ENCODE measurements around the gene SFTA2.
"Not testable (repeated sequence)": the region's sequence is repeated elsewhere in the genome, so short reads cannot be mapped to it uniquely, and the experiment has no call there.

Gene SFTA2

DNA sequence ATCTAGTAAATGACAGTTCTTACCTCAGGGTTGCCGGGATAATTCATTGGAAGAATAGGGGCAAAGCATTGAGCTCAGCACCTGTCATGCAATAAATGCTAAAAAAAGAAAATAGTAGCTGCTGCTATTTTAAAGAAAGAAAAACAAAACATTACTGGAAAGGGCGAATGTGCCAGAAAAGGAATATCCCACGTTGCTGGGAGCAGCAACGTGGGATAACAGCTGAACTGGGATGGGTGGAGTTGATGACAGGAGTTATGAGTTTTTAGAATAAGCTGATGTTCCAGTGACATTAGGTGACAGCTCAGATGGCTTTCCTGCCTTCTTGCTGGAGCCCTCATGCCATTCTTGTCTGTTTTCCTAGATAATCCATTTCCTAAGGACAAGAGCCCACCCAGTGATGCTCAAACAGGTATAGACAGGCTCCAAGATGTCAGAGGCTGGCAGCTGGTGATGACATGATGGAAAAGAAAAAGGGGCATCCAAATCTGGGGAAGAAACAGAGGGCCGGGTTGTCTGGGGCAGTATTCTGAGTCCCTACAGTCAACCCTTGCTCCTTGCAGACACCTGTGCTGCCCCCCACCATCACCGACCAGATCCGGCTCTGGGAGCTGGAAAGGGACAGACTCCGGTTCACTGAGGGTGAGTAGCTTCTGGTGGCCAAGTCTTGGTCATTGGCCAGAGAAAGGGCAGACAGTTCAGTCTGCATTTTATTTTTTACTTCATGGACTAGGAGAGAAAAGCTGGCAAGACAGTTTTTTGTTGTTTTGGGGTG lies 19.0 kb downstream of the SFTA2 start:
- no peak for DNase-seq

DNA sequence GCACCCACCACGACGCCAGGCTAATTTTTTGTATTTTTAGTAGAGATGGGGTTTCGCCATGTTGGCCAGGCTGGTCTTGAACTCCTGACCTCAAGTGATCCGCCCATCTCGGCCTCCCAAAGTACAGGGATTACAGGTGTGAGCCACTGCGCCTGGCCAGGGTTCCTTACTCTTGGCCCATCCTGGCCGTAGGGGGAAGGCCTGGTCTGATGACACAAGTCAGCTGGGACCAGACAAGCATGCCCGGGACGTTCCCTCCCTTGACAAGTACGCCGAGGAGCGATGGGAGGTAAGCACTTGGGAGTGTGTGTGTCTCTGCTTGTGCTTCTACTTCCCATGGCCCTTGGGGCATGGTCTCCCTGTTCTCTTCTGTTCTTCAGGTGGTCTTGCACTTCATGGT lies 21.5 kb downstream of the SFTA2 start:
- DNase-seq, result not testable (repeated sequence)

DNA sequence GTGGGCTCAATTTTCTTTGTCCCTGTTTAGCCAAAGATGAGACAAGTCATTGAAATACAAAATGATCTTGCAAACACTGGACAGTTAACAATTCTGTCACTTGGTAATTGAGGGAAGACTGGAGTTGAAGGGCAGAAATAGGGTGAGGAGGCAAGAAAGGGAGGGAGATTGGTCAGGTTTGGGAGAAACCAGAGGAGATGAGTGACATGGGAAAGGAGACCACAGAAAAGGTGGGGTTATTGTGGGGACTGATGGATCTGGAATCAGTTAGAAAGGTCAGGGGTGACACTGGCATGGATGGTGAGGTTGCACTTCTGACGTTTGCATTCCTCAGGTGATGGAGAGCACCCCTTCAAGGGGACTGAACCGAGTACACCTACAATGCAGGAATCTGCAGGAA lies 23.3 kb downstream of the SFTA2 start:
- DNase-seq, result no peak

DNA sequence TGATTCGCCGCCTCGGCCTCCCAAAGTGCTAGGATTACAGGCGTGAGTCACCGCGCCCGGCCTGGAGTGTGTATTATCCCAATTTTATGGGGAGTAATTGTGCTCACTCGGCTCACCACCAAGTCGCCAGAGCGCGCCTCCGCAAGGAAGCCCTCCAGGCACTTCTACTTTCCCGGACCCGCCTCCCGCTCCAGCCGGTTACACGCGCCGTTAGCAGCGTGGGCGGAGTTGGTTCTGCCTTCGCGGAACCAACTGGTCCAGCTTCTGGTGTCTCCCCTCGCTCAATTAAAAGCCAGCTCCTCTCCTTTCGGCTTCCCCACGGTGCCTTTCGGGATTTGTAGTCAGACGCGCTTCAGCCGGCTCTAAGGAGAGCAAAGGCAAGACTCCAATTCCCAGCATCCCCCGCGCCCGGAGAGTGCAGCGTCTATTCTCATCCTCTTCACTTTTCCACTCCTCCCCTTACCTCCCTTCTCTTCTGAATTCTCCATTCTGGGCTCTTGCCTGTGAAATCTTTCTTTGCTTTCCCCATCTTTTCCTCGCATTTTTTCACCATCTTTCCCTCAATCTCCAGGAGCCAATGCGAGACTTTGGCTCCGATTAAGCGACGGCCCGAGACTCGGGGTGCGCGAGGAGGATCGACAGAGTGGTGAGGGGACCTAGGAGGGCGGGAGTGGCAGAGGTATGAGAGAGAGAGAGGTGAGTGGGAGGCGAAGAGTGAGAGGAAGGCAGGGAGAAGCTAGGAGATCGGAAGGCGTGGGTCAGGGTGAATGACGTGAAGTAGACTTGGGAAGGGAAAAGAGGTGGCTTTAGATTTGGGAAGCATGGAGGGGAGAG lies 24.0 kb downstream of the SFTA2 start, which contains the start of gene GTF2H4:
Gene GTF2H4, plus strand, starts transcription at position 450 of the 834 bp plus-strand sequence.
- peak; percentile 83 to 98 (median 93) for DNase-seq

DNA sequence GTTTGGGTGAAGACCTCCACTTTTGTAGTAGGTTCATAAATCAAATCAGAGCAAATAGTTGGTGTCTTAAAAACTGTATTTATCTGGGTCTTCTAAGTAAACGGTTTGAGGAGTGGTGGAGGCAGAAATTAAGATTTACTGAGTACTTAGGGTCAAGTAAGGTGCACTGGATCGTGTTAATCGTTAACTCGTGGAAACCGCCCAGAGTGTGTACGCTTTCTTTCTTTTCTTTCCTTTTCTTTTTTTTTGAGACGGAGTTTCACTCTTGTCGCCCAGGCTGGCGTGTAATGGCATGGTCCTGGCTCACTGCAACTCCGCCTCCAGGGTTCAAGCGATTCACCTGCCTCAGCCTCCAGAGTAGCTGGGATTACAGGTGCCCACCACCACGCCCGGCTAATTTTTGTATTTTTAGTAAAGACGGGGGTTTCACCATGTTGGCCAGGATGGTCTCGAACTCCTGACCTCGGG lies 24.6 kb downstream of the SFTA2 start:
- DNase-seq, result not testable (repeated sequence)

DNA sequence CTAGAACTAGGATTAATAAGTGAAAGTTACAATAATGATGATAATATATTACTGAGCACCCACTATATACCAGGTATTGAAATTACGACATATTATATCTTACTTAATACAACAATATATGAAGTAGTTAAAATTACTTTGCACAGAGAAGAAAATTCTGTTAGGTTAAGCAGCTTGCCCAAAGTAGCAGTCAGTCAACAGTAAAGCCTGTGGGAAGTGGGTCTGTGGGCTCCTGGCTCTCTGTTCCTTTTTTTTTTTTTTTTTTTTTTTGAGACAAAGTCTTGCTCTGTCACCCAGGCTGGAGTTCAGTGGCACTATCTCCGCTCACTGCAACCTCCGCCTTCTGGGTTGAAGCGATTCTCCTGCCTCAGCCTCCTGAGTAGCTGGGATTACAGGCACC lies 28.7 kb downstream of the SFTA2 start:
- DNase-seq, result no peak

DNA sequence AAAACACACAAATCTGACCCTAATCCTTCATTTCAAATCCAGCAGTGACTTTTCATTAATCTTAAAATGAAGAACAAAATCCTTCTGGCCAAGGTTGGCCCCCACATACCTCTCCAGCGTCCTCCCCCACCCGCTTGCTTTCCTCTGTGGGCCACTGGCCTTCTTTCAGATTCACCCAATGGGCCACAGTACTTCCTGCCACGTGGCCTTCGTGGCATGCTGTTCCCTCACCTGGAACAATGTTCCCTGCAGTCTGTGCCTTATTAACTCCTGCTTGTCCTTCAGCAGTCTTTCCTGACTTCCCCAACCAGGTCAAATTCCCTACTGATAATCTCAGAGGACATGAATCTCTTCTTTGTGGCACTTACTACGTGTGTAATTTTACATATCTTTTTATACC lies 29.3 kb downstream of the SFTA2 start:
- no peak for DNase-seq

DNA sequence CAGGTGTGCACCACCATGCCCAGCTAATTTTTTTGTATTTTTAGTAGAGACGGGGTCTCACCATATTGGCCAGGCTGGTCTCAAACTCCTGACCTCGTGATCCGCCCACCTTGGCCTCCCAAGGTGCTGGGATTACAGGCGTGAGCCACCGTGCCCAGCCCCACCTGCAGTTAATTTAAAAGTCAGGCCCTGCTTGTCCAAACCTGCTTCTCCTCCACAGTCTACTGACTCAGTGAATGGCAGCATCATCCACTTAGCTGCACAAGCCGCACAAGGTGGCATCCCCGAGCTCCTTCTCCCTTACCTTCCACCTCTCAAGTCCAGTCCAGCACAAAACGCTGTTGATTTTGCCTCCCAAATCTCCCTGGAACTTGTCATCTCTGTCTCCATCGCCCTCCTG lies 29.8 kb downstream of the SFTA2 start:
- not testable (repeated sequence) for DNase-seq

DNA sequence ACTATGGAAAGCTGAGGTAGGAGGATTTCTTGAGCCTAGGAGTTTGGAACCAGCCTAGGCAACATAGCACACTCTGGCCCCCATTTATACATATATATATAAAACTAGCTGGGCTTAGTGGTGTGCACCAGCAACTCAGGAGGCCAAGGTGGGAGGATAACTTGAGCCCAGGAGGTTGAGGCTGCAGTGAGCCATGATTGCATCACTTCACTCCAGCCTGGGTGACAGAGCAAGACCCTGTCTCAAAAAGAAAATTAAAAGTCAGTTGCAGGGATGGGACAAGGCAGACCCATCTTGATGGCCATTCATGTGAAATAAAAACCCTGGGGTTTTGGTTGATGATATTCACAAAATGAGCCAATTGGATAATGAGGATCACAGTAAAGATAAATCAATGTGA lies 30.5 kb downstream of the SFTA2 start:
- no peak for DNase-seq

DNA sequence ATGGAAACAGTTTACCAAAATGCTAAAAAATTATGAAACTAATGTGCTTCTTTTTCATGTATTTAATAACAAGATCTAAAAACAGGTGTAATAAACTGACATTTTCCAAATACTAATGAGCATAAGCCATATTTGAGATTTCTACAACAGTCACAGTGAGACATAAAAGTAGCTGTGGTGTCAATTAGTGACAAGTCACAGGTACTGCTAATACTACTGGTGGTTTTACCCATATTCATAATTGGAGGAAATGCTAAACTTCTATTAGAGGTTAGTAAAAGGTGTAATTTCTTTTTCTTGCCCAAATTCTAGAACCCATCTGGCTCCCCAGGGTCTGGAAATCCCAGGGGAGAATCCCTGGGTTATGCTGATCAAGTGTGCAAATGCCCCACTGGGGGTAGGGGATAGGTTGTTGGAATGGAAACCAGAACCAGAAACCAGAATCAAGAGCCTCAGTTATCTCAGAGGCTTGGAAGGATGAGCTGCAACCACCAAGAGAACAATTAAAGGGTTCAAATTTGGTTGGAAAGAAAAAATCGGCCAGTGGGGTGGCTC lies 31.0 kb downstream of the SFTA2 start:
- no peak for DNase-seq

DNA sequence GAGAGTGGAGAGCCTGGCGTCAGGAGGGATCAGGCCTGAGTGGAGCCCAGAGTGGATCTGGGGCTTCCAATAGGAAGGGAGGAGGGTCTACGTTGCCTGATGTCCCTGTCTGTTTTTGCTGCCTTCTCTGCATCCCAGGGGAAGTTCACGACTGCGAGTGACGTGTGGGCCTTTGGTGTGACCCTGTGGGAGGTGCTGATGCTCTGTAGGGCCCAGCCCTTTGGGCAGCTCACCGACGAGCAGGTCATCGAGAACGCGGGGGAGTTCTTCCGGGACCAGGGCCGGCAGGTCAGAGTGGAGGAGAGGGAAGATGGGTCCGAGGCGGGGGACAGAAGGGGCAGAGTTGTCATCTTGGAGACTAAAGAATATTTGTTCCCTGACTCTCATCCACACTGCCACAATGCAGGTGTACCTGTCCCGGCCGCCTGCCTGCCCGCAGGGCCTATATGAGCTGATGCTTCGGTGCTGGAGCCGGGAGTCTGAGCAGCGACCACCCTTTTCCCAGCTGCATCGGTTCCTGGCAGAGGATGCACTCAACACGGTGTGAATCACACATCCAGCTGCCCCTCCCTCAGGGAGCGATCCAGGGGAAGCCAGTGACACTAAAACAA lies 33.1 kb downstream of the SFTA2 start:
- DNase-seq, result no peak

DNA sequence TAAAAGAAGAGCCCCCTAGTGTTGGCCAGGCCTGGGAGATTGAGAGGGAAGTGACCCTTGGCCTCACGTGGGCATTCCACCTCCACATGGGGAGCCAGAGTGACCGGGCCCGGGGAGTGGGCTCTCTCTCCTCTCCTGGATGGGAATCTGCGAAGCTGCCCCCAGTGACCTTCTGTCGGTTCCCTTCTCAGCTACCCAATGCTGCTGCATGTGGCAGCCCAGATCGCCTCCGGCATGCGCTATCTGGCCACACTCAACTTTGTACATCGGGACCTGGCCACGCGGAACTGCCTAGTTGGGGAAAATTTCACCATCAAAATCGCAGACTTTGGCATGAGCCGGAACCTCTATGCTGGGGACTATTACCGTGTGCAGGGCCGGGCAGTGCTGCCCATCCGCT lies 34.1 kb downstream of the SFTA2 start:
- no peak for DNase-seq

DNA sequence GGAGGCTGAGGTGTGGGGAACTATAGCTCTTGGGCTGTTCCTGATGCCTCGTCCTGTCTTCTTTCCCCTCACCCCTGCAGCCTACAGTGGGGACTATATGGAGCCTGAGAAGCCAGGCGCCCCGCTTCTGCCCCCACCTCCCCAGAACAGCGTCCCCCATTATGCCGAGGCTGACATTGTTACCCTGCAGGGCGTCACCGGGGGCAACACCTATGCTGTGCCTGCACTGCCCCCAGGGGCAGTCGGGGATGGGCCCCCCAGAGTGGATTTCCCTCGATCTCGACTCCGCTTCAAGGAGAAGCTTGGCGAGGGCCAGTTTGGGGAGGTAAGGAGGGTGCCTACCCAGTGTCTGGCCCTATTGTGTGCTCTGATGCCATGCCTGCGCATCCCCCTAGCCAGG lies 35.4 kb downstream of the SFTA2 start:
- DNase-seq, result no peak

DNA sequence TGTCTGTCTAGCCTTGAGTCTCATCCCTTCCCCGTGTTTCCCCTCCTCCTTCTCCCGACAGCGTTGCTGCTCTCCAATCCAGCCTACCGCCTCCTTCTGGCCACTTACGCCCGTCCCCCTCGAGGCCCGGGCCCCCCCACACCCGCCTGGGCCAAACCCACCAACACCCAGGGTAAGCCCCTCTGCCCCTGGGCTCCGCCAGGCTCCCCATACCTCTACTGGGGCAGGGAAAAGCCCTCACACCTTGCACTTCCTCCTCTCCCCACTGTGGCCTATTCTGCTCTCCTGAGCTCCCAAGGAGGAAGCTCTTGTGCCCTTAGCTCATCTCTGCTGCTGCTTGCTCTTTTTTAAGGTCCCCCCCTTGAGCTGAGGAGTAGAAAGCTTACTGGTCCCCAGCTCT lies 36.6 kb downstream of the SFTA2 start:
- DNase-seq, result no peak

DNA sequence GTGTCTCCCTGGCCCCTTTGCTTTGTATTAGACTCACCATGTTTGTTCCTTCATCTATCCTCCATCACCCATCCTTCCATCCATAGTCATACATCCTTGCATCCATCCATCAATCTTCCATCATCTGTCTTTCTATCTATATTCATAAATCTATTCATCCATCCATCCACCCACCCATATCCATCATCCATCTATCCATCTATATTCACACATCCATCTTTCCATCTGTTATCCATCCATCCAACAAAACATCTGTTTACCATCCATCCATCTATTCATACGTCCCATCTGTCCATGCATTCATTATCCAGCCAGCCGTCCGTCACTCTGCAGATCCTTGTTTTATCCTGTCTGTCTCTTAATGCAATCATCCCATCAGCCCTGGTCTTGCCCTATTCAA lies 37.0 kb downstream of the SFTA2 start:
- no peak for DNase-seq

DNA sequence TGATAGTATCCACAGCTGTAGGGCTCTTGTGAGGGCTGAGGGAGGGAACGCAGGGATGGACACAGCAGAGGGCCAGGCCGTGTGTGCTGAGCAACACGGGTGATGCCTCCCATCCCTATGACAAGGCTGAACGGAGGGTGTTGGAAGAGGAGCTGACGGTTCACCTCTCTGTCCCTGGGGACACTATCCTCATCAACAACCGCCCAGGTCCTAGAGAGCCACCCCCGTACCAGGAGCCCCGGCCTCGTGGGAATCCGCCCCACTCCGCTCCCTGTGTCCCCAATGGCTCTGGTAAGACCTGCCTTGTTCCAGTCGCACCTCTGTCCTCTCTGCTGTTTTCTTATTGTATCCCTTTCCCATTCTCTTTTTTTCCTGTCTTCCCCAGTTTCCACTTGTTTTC lies 37.6 kb downstream of the SFTA2 start:
- DNase-seq, result no peak

DNA sequence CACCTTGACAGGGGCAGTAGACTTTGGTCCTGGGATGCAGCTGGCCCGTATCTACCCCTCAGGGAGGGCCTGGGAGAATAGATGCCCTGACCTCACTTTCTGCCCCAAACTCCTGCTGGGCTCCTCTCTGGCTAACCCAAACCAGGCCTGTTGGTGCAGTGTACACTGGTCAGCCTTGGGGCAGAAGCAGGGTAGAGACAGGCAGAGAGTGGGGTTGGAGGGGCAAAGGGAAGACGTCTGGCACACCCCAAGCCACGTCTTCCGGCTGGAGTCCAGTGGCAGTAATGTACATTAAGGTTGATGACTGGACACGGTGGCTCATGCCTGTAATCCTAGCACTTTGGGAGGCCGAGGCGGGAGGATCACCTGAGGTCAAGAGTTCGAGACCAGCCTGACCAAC lies 38.3 kb downstream of the SFTA2 start:
- no peak for DNase-seq

DNA sequence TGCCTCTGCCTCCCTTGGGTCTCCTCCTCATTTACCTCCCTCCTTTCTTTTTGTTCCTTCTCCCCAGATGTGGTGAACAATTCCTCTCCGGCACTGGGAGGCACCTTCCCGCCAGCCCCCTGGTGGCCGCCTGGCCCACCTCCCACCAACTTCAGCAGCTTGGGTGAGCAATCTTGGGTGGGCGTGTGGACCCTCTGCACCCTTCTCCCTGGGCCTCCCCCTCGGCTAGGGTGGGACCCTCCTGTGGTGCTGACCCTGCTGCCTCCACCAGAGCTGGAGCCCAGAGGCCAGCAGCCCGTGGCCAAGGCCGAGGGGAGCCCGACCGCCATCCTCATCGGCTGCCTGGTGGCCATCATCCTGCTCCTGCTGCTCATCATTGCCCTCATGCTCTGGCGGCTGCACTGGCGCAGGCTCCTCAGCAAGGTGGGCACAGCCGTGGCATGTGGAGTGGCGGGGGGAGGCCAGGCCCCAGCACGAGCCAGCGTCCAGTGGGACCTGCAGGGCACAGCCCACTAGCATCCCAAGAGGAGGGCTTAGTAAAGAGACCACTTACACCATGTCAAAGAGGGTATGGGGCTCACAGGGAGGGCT lies 38.9 kb downstream of the SFTA2 start:
- DNase-seq, result no peak

DNA sequence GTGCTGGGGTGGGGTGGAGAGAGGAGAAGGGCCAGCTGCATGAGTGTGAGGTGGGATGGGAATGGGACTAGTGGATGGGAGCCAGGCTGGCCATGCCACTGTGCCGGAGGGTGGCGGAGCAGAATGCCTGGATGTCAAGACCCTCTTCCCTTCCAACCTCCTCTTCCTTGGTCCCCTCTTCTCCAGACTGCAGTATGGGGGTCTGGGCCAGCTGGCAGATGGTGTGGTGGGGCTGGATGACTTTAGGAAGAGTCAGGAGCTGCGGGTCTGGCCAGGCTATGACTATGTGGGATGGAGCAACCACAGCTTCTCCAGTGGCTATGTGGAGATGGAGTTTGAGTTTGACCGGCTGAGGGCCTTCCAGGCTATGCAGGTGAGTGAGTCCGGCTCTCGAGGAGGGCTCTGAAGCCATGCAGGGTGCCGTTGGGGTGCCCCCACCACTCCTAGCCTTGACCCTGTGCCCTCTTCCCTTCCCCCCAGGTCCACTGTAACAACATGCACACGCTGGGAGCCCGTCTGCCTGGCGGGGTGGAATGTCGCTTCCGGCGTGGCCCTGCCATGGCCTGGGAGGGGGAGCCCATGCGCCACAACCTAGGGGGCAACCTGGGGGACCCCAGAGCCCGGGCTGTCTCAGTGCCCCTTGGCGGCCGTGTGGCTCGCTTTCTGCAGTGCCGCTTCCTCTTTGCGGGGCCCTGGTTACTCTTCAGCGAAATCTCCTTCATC lies 40.0 kb downstream of the SFTA2 start:
- no peak for DNase-seq

DNA sequence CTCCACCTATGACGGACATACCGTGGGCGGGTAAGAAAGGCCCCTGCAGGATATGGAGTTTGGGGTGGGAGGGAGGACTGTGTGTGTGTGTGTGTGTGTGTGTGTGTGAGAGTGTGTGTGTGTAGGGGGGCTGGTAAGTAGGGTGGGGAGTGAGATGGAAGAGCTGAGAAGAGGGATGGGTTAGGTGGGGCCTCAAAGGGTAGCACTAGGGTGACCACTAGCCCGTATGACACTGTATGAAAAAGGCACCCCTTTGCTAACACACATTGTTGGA lies 40.6 kb downstream of the SFTA2 start:
- DNase-seq, result no peak

DNA sequence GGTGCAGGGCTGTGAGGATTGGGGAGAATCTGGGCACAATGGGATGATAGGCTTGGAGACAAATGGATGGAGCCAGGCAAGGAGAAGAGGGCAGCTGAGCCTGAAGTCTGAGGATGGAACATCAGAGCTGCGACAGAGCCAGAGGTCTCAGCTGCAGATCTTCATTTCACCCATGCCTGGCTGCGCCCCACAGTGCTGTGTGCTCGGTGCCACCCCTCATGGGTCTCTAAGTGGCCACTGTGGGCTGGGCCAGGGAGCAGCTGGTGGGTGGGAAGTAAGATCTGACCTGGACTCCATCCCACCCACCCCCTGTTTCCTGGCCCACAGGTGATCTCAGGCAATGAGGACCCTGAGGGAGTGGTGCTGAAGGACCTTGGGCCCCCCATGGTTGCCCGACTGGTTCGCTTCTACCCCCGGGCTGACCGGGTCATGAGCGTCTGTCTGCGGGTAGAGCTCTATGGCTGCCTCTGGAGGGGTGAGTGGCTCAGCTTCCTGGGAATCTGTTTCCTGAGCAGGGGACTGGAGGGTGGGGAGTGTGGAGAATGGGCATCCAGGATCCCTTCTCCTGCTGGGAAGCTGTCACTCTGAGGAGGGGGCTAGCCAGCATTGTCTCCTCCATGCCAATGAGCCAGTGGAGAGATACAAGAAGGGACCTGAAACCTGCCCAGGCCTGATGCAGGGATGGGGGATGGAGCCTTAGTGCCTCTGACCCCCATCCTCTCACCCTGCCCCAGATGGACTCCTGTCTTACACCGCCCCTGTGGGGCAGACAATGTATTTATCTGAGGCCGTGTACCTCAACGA lies 41.1 kb downstream of the SFTA2 start:
- DNase-seq, result no peak
